SKM-1 (cell line): ENCODE data around the gene RASD1.

ENCODE experiments used
- DNase-seq: peaks from one replicate; lab custom pipeline; 2025; ENCODE audit not compliant: unreplicated experiment; lab: John Stamatoyannopoulos, UW

RASD1 gene

DNA sequence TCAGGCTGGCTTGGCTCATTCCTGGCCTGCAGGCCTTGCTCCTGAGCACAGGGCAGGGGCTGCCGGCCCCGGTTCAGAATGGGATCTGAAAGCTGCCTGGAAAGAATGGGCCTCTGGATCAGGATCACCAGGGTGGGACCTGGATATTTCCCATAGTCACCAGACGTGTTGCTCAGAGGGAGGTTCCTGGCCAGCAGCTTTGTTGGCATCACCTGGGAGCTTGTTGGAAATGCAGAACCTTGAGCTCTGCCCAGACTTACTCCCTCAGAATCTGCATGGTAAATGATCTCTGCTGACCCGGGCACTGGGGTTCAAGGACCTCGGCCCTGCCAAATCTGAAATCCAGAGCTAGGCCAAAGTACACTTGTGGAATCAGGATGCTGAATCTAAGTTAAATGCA, 48.9 kb downstream of the RASD1 start:
- DNase-seq = no peak

DNA sequence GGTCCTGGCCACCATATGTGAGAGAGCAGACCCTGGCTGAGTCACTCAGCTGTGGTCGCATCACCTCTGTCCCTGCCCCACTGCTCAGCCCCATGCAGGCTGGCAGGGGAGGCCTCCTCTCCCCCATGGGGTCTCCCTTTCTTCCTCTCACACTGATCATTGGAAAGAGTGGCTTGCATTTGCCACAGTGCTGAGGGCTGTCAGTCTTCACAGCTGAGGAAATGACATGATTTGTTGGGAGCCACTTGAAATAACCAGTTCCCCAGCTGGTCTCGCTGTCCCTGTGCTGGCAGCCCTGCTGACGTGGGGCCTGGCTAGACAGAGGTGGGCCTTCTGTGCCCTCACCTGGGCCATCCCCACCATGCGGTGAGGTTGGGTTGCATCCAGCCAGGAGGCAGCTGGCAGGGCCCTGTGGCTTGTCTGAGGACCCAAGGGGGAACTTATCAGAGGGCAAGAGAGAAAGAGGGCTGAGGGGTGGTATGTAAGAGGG, 49.5 kb downstream of the RASD1 start:
- no peak for DNase-seq

DNA sequence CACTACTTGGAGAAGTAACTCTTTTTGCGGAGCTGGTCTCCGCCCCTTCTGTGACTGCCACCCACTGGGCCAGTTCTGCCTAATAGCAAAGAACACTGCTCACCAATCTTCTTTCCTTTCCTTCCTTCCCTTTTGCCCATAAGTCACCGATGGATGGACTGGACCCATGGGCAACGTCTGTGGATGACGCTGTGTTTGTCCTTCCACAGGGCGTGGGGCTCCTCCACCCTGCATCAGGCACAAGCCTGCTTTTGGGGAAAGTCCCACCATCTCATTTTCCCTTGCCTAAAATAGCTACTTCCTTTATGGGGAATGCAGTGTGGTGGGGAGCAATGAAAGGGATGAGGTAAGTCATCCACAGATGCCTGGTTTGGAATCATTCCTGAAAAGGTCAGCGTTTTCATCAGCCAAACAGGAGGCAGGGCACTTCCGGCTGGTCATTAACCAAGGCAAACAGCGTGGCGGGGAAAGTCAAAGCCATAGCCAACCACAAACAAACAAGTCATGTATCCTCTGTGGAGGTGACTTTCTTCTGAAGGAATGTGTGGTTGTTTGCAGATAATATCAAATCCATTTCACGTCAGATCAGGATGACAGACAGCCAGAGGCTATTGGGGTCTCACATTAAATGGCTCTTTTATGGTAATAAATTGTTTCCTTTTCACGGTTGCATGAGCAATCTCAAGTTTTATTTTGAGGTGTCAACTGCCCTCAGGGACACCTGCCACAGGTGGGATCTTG, 50.1 kb downstream of the RASD1 start:
- no peak for DNase-seq

DNA sequence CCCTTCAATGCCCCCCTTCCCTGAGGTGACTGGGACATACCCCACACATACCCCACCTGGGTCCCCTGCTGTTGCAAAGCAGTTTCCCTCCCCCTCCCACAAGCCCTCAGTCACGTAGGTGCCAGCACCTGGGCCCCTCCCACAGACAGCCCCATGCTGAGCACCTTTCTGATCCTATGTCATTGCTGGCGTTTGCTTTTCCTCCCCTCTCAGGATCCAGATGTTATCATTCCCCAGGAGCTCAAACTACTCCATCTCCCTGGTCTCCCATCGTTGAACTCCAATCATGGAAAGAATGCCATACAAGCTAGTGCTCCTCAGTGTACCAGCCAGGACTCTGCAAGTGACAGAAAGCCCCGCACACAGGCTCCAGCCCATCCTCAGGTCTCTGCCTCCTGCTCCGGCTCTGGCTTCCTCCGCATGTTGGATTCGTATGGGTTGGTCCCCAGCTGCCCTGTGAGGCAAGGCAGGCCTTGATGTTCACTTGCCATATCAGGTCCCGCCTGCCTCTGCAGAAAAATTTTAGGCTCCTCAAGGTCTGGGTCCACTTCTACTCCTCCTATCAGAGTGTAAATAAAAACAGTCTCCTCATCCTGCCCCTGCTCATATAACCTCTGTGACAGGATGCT, 50.8 kb downstream of the RASD1 start:
- DNase-seq = no peak
